Colonic mucosa (tissue), 4 donors: ENCODE measurements around the gene NUBPL. TPM values are rescaled to one million over a fixed set of nuclear protein-coding genes. Genes with fewer than 3 reads are reported as not detected.

Source experiments
- DNase-seq: peaks from one replicate; pipeline ENCODE4 v3.0.0-alpha.2; 2020
- H3K27ac ChIP-seq: fragments of 200-600 bp; one replicate; pipeline ENCODE4 v1.8.0; 2021
- H3K27me3 ChIP-seq: fragments of 200-600 bp; one replicate; pipeline ENCODE4 v1.8.0; 2021
- H3K36me3 ChIP-seq: fragments of 200-600 bp; one replicate; pipeline ENCODE4 v1.8.0; 2021
- H3K4me1 ChIP-seq: fragments of 200-600 bp; one replicate; pipeline ENCODE4 v1.8.0; 2021; ENCODE audit warnings: mild to moderate bottlenecking
- H3K4me3 ChIP-seq: fragments of 200-600 bp; one replicate; pipeline ENCODE4 v1.8.0; 2021
- H3K9ac ChIP-seq, 2 donors: one replicate each; pipeline ENCODE4 v1.7.0; 2013; ENCODE audit warnings: control low read depth in 2 of 2, low read depth in 2 of 2, low read length in 2 of 2
- H3K9me3 ChIP-seq: fragments of 200-600 bp; one replicate; pipeline ENCODE4 v1.8.0; 2021
- intact Hi-C: fragments of 100-400 bp; cut with DNase I; formaldehyde crosslinking; loops from one replicate; pipeline ENCODE4 v1.14.1; 2022
- total RNA-seq, 2 donors: library from RNA; stranded (reverse); fragmentation: NEBNext Ultra II Directional in 1 of 2; extraction: Animal tissue kit (Norgen Biotek cat#: 25700) in 1 of 2; gene quantifications; one replicate each; pipeline ENCODE4 v1.2.1, GENCODE V29; 2021
- TF ChIP-seq, protein P1 (sequence below): fragments of 200-600 bp; IDR thresholded peaks from one replicate; pipeline ENCODE4 v1.8.0; 2022; ENCODE audit warnings: antibody characterized with exemption, mild to moderate bottlenecking
- donor health status: healthy.
- donor health status: DM: no; HTN: no; CAD: no.
- donor health status: DM: no; HTN: no; CAD: no.

NUBPL gene
- total RNA-seq, 2 donors from 2014 or later: 13.3 to 14.0 TPM

DNA sequence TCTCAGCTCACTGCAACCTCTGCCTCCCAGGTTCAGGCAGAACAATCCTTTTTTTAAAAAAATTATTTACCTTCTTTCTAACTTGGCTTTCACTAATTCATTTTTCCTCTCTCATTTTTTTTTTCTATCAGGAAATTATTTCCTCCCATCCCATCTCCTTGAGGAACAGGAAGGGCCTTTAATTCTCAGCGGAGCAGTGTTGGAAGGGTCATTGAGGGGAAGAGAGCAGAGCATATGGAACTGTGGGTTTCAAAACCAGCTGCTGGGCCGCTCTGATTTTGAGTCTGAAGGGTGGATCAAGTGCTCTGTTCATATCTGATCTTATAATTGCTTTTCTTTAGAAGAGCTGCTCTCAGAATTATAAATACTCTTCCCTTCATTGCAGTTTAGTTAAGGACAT, 29.0 kb downstream of the NUBPL start:
- Histone ChIP-seq H3K9ac (no peak overlapping the region), H3K9me3 (no peaks in the 10 kb centered on the region), H3K27ac (no peak overlapping the region), H3K4me3 (no peak overlapping the region), H3K36me3 (no peaks in the 10 kb centered on the region), H3K4me1 (no peaks in the 10 kb centered on the region), H3K27me3 (no peaks in the 10 kb centered on the region)
- DNase-seq: no peak
- intact Hi-C loops: no loop called here
- TF ChIP-seq, protein P1, sequence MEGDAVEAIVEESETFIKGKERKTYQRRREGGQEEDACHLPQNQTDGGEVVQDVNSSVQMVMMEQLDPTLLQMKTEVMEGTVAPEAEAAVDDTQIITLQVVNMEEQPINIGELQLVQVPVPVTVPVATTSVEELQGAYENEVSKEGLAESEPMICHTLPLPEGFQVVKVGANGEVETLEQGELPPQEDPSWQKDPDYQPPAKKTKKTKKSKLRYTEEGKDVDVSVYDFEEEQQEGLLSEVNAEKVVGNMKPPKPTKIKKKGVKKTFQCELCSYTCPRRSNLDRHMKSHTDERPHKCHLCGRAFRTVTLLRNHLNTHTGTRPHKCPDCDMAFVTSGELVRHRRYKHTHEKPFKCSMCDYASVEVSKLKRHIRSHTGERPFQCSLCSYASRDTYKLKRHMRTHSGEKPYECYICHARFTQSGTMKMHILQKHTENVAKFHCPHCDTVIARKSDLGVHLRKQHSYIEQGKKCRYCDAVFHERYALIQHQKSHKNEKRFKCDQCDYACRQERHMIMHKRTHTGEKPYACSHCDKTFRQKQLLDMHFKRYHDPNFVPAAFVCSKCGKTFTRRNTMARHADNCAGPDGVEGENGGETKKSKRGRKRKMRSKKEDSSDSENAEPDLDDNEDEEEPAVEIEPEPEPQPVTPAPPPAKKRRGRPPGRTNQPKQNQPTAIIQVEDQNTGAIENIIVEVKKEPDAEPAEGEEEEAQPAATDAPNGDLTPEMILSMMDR: no peak

DNA sequence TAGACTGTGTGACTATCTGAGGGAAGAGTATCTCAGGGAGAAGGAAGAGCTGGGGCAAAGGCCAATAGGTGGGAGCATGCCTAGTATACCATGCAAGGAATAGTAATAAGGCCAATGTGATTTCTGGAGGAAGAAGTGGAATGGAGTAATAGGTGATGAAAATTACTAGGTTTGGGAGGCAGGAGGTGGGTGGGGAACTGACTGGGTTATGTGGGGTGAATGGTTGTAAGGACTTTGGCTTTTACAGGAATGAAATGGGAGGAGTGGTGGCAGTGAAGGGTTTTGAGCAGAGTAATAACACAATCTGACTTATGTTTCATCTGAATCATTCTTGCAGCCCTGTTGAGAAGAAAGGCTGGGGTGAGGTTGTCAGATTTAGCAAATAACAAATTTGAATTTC, 30.9 kb downstream of the NUBPL start:
- no peaks in the 10 kb centered on the region for H3K36me3 ChIP-seq
- no peak overlapping the region for H3K27ac ChIP-seq
- TF ChIP-seq, protein P1: no peak
- no peak for DNase-seq
- no peak overlapping the region for H3K4me3 ChIP-seq
- no peaks in the 10 kb centered on the region for H3K9me3 ChIP-seq
- no peaks in the 10 kb centered on the region for H3K27me3 ChIP-seq
- intact Hi-C loops: no loop called here
- H3K4me1 ChIP-seq: no peaks in the 10 kb centered on the region
- no peak overlapping the region for H3K9ac ChIP-seq

DNA sequence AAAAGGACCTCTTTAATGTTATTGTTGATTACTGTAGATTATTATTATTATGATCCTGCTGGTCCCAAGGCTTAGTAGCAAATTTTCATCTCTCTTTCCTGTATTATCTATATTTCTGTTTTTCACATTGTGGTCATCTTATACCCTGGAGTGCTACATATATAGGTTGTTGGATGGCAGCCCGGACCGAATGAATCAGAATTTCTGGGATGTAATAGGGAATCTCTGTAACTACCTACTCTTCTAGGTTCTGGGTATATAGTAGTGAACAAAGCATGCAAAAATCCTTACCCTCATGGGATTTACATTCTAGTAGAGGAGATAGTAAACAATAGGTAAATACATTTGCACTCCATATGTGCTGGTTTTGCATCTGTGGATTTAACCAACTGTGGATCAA, 31.4 kb downstream of the NUBPL start:
- TF ChIP-seq, protein P1: no peak
- H3K9me3 ChIP-seq: no peaks in the 10 kb centered on the region
- H3K27ac ChIP-seq: no peak overlapping the region
- intact Hi-C loops: no loop called here
- H3K9ac ChIP-seq: no peak overlapping the region
- no peaks in the 10 kb centered on the region for H3K27me3 ChIP-seq
- no peaks in the 10 kb centered on the region for H3K36me3 ChIP-seq
- H3K4me1 ChIP-seq: no peaks in the 10 kb centered on the region
- no peak overlapping the region for H3K4me3 ChIP-seq
- no peak for DNase-seq

DNA sequence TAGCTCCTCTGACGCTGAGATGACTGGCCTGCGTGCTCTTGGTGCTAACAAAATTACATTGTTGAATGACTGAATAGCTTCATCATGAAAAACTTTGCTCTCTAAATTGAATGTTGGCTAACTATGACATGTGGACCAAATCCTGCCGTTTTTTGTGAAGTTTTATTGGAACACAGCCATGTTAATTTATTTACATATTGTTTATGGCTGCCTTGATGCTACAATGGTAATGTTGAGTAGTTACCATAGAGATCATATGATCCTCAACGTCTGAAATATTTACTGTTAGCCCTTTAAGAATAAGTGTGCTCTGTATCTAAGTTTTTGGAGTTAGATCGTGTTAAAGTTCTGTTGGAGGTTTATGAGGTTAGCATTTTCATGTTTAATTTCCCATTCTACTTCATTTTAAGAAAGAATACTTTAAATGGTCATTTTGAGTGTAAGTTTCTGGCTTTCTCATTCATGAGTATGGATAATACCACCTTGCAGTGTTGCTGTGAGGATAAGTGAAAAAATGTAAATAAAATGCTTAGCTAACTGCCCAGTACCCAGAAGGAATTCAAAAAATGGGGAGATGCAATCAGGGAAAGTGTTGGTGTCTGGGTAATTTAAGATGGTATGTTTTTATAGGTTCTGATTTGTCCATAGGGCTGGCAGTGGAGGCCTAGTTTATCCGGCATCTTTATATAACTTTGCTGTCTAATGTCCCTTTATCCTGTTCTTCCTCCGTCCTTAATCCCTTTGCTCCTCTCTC, 35.3 kb downstream of the NUBPL start:
- Histone ChIP-seq H3K9ac (no peak overlapping the region), H3K36me3 (no peaks in the 10 kb centered on the region), H3K4me3 (no peak overlapping the region), H3K9me3 (no peaks in the 10 kb centered on the region), H3K27ac (no peak overlapping the region), H3K27me3 (no peaks in the 10 kb centered on the region), H3K4me1 (no peaks in the 10 kb centered on the region)
- DNase-seq: no peak
- TF ChIP-seq, protein P1: no peak
- intact Hi-C loops: no loop called here

DNA sequence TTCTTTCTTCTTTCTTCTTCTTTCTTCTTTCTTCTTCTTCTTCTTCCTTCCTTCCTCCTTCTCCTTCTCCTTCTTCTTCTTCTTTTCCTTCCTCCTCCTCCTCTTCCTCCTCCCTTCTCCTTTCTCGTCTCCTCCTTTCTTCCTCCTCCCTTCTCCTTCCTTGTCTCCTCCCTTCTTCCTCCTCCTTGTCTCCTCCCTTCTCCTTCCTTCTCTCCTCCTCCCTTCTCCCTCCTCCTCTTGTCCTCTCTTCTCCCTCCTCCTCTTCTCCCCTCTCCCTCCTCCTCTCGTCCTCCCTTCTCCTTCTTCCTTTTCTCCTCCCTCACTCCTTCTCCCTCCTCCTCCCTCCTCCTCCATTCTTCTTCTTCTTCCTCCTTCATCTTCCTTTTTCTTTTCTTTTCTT, 44.5 kb downstream of the NUBPL start:
- TF ChIP-seq, protein P1: no peak
- Histone ChIP-seq H3K27me3 (no peaks in the 10 kb centered on the region), H3K4me1 (no peaks in the 10 kb centered on the region), H3K9me3 (no peaks in the 10 kb centered on the region), H3K36me3 (no peaks in the 10 kb centered on the region), H3K9ac (no peak overlapping the region), H3K27ac (no peak overlapping the region), H3K4me3 (no peak overlapping the region)
- no peak for DNase-seq
- intact Hi-C loops: no loop called here
